Fibroblast of peridontal ligament (primary cell): ENCODE data around the gene CHIT1.
A peak's percentile ranks its signal among the peaks of the same experiment; 100 is the strongest.
"Not testable (repeated sequence)": the region's sequence is repeated elsewhere in the genome, so short reads cannot be mapped to it uniquely, and the experiment has no call there.

Experiments
- DNase-seq: peaks from one replicate; pipeline ENCODE4 v3.0.0-alpha.2; 2010; ENCODE audit errors: extremely low read depth

CHIT1 gene

DNA sequence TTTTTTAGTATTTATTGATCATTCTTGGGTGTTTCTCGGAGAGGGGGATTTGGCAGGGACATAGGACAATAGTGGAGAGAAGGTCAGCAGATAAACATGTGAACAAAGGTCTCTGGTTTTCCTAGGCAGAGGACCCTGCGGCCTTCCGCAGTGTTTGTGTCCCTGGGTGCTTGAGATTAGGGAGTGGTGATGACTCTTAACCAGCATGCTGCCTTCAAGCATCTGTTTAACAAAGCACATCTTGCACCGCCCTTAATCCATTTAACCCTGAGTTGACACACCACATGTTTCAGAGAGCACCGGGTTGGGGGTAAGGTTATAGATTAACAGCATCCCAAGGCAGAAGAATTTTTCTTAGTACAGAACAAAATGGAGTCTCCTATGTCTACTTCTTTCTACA, 36.7 kb upstream of the CHIT1 start:
- DNase-seq, result not testable (repeated sequence)

DNA sequence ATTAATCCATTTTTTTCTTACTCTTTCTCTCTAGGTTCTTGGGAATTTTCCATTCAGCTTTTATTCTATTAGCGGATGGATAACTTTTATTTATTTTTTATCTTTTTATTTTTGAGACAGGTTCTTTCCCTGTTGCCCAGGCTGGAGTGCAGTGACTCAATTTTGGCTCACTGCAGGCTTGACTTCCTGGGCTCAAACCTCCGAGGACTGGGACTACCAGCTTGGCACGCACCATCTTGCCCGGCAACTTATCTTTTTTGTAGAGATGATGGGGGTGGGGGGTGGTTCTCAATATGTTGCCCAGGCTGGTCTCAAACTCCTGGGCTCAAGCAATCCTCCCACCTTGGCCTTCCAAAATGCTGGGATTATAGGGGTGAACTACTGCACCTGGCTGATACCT, 36.1 kb upstream of the CHIT1 start:
- DNase-seq, result no peak

DNA sequence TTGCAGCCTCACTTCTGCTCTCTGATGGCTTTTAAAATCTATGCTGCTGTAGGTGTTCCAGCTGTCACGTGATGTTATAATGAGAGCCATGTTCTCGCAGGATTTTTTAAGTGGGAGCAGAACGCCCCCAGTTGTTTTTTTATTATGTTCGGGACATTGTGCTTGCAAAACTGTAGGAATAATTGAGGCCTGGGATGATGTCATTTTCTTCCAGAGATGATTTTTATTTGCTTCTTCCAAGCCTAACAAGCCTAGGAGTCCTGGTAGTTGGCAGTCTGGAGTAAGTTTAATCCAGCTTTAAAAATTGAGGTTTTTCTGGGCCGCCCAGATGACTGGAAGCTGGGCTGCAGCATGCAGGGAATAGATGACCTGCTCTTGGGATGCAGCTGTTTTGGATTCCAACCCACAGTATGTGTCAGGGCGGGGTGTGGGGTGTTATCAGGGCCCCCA, 34.6 kb upstream of the CHIT1 start:
- peak; percentile 45 for DNase-seq

DNA sequence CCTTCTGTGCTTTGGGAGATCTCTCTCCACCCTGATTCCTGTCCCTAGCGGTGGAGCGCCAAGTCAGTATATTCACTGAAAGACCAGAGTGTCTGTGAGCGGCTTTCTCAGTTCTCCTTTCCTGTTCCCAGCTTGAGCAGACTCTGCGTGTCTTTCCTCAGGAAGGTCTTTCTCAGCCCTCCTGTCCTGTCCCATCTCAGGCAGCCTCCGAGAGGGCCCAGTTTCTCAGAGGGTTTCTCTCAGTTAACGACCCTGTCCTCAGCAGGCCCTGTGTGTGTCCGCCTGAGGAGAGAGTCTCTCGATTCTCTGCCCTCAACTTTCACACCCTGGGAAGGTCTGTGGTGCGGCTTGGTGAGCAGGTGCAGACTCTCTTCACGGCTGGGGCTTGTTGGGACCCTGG, 34.0 kb upstream of the CHIT1 start:
- no peak for DNase-seq

DNA sequence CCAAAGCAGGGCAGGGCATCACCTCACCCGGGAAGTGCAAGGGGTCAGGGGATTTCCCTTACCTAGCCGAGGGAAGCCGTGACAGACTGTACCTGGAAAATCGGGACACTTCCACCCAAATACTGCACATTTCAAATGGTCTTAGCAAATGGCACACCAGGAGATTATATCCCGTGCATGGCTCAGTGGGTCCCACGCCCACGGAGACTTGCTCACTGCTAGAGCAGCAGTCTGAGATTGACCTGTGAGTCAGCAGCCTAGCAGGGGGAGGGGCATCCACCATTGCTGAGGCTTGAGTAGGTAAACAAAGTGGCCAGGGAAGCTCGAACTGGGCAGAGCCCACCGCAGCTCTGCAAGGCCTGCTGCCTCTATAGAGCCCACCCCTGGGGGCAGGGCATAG, 27.2 kb upstream of the CHIT1 start:
- not testable (repeated sequence) for DNase-seq

DNA sequence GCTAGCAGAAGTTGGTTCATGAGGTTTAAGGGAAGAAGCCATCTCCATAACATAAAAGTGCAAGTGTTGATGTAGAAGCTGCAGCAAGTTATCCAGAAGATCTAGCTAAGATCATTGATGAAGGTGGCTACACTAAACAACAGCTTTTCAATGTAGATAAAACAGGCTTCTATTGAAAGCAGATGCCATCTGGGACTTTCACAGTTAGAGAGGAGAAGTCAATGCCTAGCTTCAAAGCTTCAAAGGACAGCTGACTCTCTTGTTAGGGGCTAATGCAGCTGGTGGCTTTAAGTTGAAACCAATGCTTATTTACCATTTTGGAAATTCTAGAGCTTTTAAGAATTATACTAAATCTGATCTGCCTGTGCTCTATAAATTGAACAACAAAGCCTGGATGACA, 25.3 kb upstream of the CHIT1 start:
- not testable (repeated sequence) for DNase-seq

DNA sequence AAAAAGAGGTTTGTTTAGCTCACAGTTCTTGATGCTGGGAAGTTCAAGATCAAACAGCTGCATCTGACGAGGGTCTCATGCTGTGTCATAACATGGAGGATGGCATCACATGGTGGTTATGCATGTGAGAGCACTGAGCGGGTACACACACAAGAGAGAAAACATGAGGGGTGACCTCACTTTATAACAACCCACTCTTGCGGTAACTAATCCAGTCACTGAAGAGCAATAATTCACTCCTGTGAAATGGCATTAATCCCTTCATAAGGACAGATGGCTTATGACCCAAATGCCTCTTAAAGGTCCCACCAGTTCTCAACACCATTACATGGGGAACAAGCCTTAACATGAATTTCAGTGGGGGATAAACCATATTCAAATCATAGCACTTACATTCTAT, 23.2 kb upstream of the CHIT1 start:
- DNase-seq, result no peak

DNA sequence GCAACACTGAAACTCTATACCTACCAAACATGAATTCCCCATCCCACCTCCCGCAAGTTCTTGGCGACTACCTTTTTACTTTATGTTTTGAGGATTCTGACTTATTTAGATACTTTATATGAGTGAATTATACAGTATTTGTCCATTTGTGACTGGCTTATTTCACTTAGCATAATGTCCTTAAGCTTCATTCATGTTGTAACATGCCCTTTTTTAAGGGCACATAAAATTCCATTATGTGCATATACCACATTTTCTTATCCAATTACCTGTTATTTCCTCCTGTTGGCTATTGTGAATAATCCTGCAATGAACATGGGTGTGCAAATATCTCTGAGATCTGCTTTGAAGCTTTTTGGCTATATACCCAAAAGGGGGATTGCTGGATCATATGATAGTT, 22.0 kb upstream of the CHIT1 start:
- DNase-seq, result no peak

DNA sequence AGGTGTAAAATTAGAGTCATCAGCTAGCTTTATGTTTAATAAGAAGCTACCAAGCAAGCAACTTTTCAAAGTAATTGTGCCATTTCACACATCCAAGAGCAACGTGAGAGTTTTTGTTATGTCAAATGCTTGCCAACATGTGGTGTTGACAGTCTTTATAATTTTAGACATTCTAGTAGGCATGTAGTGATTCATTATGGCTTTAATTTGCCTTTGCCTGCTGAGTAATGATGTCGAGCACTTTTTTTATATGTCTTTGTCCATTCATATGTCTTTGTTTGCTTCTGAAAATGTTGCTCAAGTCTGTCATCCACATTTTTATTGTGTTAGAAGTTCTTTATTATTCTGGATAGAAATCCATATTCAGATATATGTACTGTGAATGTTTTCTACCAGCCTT, 21.4 kb upstream of the CHIT1 start:
- DNase-seq, result no peak

DNA sequence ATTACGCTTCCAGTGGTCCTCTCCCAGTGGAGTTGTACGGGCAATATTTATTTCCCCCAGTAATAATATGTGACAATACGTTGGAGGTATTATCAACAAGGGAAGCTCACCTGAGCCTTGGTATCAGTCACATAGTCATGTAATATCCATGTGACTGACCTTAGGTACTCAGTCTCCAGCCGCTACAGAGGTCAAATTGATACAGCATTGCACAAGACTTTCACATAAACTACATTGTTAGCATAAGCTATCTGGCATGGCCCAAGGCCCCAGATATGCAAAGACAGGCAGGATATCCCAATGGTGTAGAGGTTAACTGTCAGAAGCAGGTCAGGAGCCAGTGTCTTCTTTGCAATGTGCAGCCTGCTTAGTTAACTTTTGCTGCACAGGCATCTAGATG, 15.3 kb upstream of the CHIT1 start:
- DNase-seq, result no peak

DNA sequence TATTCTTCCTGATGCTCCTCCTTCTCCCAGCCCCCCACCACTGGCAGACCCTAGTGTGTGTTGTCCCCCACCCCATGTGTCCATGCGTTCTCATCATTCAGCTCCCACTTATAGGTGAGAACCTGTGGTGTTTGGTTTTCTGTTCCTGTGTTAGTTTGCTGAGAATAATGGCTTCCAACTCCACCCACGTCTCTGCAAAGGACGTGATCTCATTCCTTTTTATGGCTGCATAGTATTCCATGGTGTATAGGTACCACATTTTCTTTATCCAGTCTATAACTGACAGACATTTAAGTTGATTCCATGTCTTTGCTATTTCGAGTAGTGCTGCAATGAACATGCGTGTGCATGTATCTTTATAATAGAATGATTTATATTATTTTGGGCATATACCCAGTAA, 12.2 kb upstream of the CHIT1 start:
- not testable (repeated sequence) for DNase-seq

DNA sequence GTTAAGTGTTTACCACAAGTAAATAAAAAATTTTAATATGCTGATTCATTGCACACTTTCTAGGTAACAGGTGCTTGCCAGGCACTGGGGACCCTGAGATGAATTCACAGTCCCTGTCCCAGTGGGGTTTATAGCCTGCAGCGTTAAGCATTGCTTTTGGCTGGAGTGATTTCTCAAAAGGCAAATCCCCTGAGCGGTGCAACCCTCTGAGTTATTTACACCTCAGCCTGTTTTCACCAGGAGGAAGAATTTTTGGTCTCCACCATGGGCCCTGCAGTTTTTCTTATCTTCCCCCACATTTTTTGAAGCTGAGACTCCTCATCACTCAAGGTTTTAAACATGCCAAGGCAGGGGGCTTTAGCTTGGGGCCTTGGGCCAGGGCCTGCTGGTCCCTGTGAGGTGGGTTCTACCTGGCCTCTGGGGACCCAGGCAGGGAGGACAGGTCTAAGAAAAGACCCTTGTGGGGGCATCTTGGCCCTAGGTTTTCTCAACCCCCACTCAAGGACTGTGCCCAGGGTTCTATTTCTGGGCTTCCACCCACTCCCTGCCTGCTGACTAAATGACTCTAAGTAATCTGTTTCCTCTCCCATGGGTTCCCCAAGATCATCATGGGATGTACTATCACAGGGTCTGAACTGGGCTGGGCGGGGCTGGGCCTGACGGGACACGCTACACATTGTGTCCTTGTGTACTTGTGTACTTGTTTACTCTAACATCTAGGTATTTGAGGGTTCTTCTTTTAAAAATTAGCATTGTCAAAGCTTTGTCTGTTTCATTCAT, 10.2 kb upstream of the CHIT1 start:
- DNase-seq, result no peak

DNA sequence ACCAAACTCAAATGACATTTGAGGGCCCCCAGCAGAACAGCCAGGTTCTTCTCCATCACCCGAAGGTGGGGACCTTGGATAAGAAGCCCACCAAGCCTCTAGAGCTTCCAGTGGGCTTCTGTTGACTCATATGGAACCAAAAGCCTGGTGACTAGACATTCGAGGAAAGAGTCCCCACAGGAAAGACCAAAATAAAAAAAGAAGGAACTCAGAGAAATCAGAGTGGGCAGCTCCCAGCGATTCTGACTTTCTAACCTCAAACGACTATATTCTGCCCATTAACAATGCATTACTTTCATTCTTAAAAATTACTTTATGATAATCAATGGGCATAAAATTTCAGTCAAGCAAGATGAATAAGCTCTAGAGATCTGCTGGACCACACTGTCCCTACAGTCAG, 9.6 kb upstream of the CHIT1 start:
- no peak for DNase-seq

DNA sequence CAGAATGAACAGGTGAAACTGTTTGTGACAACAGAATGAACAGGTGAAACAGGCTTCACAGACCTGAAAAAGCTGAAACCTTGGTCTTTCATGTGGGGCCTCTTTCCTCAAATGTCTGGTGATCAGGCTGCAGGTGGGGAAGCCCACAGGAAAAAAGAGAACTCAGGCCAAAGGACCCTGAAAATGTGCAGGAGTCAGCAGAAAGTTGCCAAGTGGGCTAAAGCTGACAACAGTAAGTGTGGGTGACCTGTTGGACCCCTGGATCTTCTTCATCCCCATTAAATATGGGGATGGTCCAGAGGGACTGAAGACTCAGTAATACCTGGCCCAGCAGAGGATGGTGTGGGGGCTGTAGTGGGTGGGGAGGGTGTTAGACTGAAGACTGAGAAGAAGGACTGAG, 9.1 kb upstream of the CHIT1 start:
- no peak for DNase-seq

DNA sequence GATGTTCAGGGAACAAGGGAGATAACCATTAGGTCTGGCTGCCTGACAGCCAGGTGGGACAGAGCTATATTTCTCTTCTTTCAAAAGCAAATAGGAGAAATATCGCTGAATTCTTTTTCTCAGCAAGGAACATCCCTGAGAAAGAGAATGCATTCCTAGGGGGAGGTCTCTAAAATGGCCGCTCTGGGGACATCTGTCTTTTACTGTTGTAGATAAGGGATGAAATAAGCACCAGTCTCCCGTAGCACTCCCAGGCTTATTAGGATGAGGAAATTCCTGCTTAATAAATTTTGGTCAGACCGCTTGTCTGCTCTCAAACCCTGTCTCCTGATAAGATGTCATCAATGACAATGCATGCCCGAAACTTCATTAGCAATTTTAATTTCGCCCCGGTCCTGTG, 5.4 kb upstream of the CHIT1 start:
- DNase-seq, result not testable (repeated sequence)

DNA sequence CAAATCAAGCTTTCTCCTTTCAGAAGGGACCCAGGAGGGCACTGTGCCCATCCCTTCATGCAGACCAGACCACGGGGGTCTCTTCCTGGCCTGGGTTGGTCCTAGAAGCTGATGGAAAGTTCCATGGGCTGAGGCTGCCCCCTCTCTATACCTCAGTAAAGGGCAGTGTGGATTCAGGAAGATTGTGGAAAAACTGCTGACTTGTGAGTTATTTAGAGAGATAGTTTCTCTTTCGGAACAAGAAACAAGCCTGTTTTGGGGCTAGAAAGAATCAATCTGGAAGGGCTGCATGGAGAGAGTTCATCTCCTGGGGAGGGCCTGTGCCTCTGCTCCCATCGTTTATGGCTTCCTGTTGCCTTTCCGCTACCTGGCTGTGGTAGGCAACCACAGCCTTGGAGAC, 803 bp downstream of the CHIT1 start:
- no peak for DNase-seq

DNA sequence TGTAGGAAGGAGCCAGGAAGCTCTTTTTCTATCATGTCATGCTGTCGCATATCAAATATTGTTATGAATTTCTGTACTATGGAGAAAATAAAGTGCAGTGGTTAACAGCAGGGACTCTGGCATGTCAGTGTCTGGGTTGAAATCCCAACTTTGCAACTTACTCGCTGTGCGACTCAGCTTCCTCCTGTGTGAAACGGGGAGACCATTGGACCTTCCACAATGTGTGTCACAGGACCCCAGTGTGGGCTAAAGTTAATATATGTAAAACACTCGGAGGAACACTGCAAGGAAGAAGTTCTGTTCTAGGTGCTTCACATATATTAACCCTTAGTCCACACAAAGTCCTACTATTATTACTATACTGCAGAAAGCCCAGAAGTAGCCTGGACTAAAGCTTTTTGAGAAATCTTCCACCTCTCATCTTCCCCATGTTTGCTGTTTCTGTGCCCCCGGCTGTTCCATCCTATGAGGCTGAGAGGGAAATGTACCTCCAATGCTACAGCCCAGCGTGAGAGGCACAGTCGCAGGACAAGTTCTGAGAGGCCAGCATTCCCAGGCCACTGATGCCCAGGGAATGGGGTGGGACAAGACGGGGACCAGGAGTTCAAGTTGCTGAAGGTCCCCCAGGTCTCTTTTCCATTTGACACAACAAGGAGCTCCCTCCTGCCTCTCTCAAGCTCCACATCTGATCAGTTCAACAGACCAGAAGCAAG, 1.9 kb downstream of the CHIT1 start:
- DNase-seq, result no peak

DNA sequence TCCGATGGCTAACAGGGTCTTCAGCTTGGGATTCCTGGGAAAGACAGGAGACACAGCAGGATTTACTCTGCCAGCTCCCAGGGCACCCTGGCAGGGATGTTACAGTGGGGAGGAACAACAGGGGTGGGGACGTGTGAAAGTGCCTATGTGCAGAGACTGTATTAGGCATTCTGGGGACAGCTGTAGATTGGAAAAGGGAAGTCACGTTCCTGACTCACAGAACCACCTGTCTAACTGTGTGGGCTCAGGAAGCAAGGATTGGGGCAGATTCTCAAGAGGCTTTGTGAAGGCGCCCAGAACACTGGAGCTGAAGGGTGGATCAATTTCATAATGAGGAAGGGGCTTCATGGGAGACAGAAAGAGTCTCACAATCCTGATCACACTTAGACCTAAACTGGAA, 4.4 kb downstream of the CHIT1 start:
- DNase-seq, result no peak

DNA sequence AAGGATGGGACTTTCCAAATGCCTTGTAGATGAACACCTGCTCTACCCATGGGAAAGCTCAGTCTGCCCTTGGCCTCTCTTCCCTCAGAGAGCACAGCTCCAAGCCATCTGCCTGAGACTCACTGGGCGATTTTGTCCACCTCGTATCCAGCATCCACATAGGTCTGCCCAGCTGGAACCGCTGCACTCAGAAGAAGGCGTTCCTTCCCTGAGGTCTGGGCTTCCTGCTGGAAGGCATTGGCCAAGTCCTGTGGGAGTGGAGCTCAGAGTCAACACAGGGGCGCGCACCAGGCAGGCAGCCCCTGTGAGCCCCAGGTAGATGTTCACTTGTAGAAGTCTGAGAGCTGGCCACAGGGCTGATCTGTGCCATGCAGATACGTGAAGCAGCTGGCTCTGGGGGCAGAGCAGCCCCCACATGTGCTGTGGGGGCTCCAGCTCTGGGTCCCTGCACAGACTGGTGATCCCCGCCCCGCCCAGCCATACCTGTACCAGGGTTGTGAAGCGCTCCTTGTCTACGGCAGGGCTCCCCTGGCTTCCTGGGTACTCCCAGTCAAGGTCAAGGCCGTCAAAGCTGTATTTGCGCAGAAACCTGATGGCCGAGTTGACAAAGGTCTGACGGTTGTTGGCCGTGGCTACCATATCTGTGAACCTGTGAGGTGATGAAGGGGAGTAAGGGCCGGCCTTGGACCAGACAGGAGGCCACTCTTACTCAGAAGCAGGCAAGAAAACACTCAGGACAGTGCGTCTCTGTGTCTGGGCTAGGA, 6.3 kb downstream of the CHIT1 start:
- DNase-seq, result no peak

DNA sequence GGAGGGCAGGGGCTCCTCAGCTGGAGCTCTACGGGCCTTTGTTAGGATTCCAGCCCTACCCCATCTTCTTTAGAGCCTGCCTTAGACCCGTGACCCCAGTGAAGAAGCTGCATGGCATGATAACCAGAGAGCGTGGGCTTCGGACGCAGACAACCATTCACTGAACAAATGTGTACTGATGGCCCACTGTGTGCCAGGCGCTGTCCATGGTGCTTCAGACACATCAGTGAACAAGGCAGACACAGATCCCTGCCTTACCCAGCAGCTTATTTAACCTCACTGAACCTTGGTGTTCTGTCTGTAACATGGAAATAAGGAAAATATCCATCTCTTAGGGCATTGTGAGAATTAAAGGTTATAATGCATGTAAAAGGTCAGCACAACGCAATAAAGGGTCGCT, 9.5 kb downstream of the CHIT1 start:
- no peak for DNase-seq

DNA sequence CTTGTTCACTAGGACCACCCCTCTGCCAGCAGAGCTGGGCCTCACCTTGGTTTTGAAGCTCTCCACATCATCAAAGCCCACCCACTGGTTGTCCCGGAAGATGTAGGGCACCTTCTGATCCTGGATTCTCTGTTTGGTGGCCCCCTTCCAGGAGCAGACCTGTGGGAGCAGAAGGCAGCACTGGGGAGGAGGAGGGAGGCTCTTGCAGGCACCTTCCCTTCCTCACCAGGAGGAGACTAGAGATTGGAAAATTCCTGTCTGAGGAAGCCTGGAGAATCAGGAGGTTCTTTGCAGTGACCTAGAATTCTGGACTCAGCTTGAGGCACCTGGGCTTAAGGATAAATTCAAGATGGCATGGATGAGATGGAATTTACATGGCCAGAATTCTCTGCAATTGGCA, 10.3 kb downstream of the CHIT1 start:
- DNase-seq, result no peak

DNA sequence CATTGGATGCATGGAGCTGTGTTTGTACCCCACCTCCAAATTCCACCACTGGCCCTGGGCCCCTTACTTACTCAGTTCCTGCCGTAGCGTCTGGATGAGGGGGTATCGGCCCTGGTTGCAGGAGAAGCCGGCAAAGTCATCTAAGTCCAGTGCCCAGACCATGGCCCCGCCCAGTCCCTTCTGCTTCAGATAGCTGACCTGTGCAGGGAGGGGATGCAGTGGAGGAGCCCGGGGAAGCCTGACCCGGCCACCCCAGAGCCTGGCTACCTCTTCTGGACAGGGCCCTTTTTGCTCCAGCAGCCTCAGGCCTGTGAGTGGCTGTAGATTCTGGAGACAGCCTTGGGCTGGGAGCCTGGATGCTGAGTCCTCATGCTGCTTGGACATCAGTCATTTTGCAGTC, 11.8 kb downstream of the CHIT1 start:
- DNase-seq, result no peak

DNA sequence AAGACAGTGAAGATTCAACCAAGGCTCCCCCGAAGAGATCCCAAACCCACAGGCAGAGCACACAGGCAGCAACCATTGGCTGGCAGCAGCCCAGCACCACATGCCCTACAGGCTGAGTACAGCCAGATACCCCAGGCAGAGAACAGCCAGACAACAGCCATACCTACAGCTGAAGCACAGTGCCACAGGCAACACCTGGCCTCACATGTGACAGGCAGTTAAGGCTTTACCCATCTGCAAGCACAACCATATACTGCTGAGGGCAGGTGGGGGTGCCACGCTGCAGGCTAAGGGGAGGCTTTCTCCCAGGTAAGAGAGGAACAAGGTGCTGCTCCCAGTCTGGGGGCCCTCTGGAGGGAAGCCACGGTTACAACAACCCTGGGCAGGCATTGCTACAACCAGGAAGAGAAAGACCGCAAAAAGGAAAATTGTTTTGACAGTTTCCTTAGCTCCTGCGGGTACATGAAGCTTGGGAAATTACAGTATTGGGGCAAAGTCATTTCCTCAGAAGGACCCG, 12.3 kb downstream of the CHIT1 start:
- DNase-seq, result no peak
